Lung (tissue), 12 donors: Measurements from ENCODE around the gene WDR88. TPM values are rescaled to one million over a fixed set of nuclear protein-coding genes. Genes with fewer than 3 reads are reported as not detected.
"Not testable (repeated sequence)": the region's sequence is repeated elsewhere in the genome, so short reads cannot be mapped to it uniquely, and the experiment has no call there.

ENCODE experiments used
- ATAC-seq: fragments of 200-7000 bp; cut with Tn5 transposase; one replicate; pipeline ENCODE4 v1.9.1; 2020; ENCODE audit warnings: moderate number of reproducible peaks; ENCODE audit not compliant: insufficient read depth, low FRiP score
- DNase-seq, 3 donors: peaks; one replicate each; pipeline ENCODE4 v3.0.0-alpha.2; 2013 to 2017
- H3K27ac ChIP-seq, 2 donors: one replicate each; pipeline ENCODE4 v1.5.1; 2013; ENCODE audit warnings: mild to moderate bottlenecking in 2 of 2, moderate library complexity in 2 of 2, control low read depth in 1 of 2, inconsistent platforms in 1 of 2, low read depth in 1 of 2, low read length in 1 of 2
- H3K27me3 ChIP-seq, 3 donors: one replicate each; pipeline ENCODE4 v1.5.1; 2013; ENCODE audit warnings: low read length in 2 of 3; ENCODE audit not compliant: control insufficient read depth in 3 of 3, insufficient read depth in 3 of 3
- H3K36me3 ChIP-seq, 4 donors: one replicate each; pipeline ENCODE4 v1.5.1; 2013; ENCODE audit warnings: low read length in 4 of 4, mild to moderate bottlenecking in 1 of 4, moderate library complexity in 1 of 4; ENCODE audit not compliant: control insufficient read depth in 4 of 4, insufficient read depth in 4 of 4
- H3K4me1 ChIP-seq, 5 donors: one replicate each; pipeline ENCODE4 v1.5.1; 2013; ENCODE audit warnings: low read length in 5 of 5, mild to moderate bottlenecking in 2 of 5, moderate library complexity in 1 of 5; ENCODE audit not compliant: control insufficient read depth in 5 of 5, insufficient read depth in 5 of 5
- H3K4me3 ChIP-seq: one replicate; pipeline ENCODE4 v1.5.1; 2013; ENCODE audit warnings: mild to moderate bottlenecking, control low read depth, moderate library complexity
- H3K9ac ChIP-seq, 2 donors: one replicate each; pipeline ENCODE4 v1.5.1; 2013; ENCODE audit warnings: low read length in 2 of 2, control low read depth in 1 of 2; ENCODE audit not compliant: insufficient read depth in 1 of 2
- H3K9me3 ChIP-seq, 4 donors: one replicate each; pipeline ENCODE4 v1.5.1; 2013; ENCODE audit warnings: low read length in 3 of 4, mild to moderate bottlenecking in 1 of 4, moderate library complexity in 1 of 4; ENCODE audit not compliant: control insufficient read depth in 4 of 4, insufficient read depth in 3 of 4
- CTCF ChIP-seq: IDR thresholded peaks from 2 replicates; pipeline ENCODE4 v1.5.1; 2012; ENCODE audit warnings: mild to moderate bottlenecking; ENCODE audit errors: control extremely low read depth, extremely low read depth
- WGBS, 2 donors: extraction: QIAGEN DNeasy Blood & Tissue Kit; methylation state at CpG; one replicate each; pipeline ENCODE4 v1.1.7; 2013; 5-methylcytosine and 5-hydroxymethylcytosine counted together
- polyA plus RNA-seq, 2 donors: library from polyadenylated mRNA; stranded (reverse); fragments of 200-250 nt; gene quantifications; one replicate each; pipeline ENCODE4 v1.2.1, GENCODE V29; 2013
- total RNA-seq, 2 donors: library from RNA; depleted of rRNA in 1 of 2; stranded (reverse); fragments of >200 nt in 1 of 2; gene quantifications; one replicate each; pipeline ENCODE4 v1.2.1, GENCODE V29; 2014 to 2021
- donor health status: control.
- donor health status: control.
- donor health status: Bipolar disorder and iron deficiency.
- donor health status: healthy.
- donor health status: DM: yes; HTN: yes; CAD: no.

WDR88 gene
- total and polyA plus RNA-seq, 4 donors = not detected

- Histone ChIP-seq H3K9me3 (no peaks in the 10 kb centered on the region), H3K4me3 (no peak overlapping the region), H3K9ac (no peak overlapping the region), H3K36me3 (no peaks in the 10 kb centered on the region), H3K4me1 (peaks cover 0 to 3% (median 0%) of the 10 kb centered on the region in 5 donors), H3K27ac (no peak overlapping the region), H3K27me3 (no peaks in the 10 kb centered on the region)
- DNase-seq = no peak
- no peak for TF ChIP-seq CTCF
- ATAC-seq = no peak
- 72 to 76% methylated on average over 14 of the region's 14 CpGs for WGBS, 2 donors
These were observed 19.1 kb downstream of the WDR88 start for GRCh38 chr19:33150852-33151518.

- H3K4me3 ChIP-seq = no peak overlapping the region
- TF ChIP-seq CTCF = no peak
- H3K4me1 ChIP-seq = peaks cover 0 to 3% (median 0%) of the 10 kb centered on the region in 5 donors
- H3K36me3 ChIP-seq = no peaks in the 10 kb centered on the region
- H3K9me3 ChIP-seq = no peaks in the 10 kb centered on the region
- H3K9ac ChIP-seq = no peak overlapping the region
- DNase-seq (peak in 1 of 3 donors; percentile 54), ATAC-seq (no peak)
- WGBS, 2 donors = 43 to 72% methylated on average over 2 of the region's 2 CpGs
- no peak overlapping the region for H3K27ac ChIP-seq
- H3K27me3 ChIP-seq = no peaks in the 10 kb centered on the region
These were observed 20.3 kb downstream of the WDR88 start for GRCh38 chr19:33152176-33152575.

GRCh38 chr19:33152625-33153024, 20.7 kb downstream of the WDR88 start:
- not testable (repeated sequence) for H3K9ac ChIP-seq, H3K27me3 ChIP-seq, DNase-seq, H3K27ac ChIP-seq, H3K4me3 ChIP-seq, H3K4me1 ChIP-seq, H3K9me3 ChIP-seq, H3K36me3 ChIP-seq, ATAC-seq
- 90 to 91% methylated on average over 4 of the region's 4 CpGs for WGBS, 2 donors

GRCh38 chr19:33154313-33154712, 22.4 kb downstream of the WDR88 start:
- H3K9me3 ChIP-seq, ATAC-seq, H3K4me1 ChIP-seq, H3K36me3 ChIP-seq, H3K27ac ChIP-seq, H3K9ac ChIP-seq, H3K27me3 ChIP-seq, DNase-seq, H3K4me3 ChIP-seq: not testable (repeated sequence)
- 89 to 91% methylated on average over 6 of the region's 6 CpGs for WGBS, 2 donors
